ENCODE data around the gene ANP32E.
A peak's percentile ranks its signal among the peaks of the same experiment; 100 is the strongest.
"Not testable (repeated sequence)": the region's sequence is repeated elsewhere in the genome, so short reads cannot be mapped to it uniquely, and the experiment has no call there.

ANP32E gene

GRCh38 chr1:150192012-150192411, 43.9 kb downstream of the ANP32E start:
- peak; percentile 32 for DNase-seq

GRCh38 chr1:150187560-150187931, 48.4 kb downstream of the ANP32E start:
- 32% methylated on average over 2 of the region's 3 CpGs for WGBS
- Histone ChIP-seq H3K79me1 (replicated peaks; ENCODE audit: low read length, poor library complexity, severe bottlenecking) (no peaks in the 10 kb centered on the region), H2BK12ac (ENCODE audit: low read length in 2 of 2) (no peak overlapping the region), H3K4me3 (ENCODE audit: insufficient read depth in 1 of 2, low read depth in 1 of 2, low read length in 2 of 2) (no peak overlapping the region), H3K27ac (ENCODE audit: low read length, poor library complexity, severe bottlenecking) (no peak overlapping the region), H3K36me3 (ENCODE audit: control insufficient read depth in 1 of 2, insufficient read depth in 2 of 2, low read depth in 1 of 2, low read length in 2 of 2) (no peaks in the 10 kb centered on the region), H2BK15ac (ENCODE audit: low read depth, poor library complexity, severe bottlenecking) (no peak overlapping the region), H3K4me2 (ENCODE audit: low read length, poor library complexity, severe bottlenecking) (no peak overlapping the region), H3K27me3 (ENCODE audit: control insufficient read depth in 1 of 2, insufficient read depth in 1 of 2, low read length in 2 of 2) (no peaks in the 10 kb centered on the region), H4K91ac (ENCODE audit: low read length) (no peak overlapping the region), H2BK5ac (ENCODE audit: low read depth, low read length, poor library complexity, severe bottlenecking) (no peak overlapping the region), H3K9ac (ENCODE audit: low read length) (peak overlapping the region; percentile 15), H3K23ac (ENCODE audit: low read length in 2 of 2) (no peak overlapping the region), H2AFZ (ENCODE audit: low read depth, low read length) (no peak overlapping the region), H3K14ac (ENCODE audit: low read length in 2 of 2) (no peak overlapping the region), H3K9me3 (ENCODE audit: control insufficient read depth, low read length) (no peaks in the 10 kb centered on the region), H3K4ac (ENCODE audit: low read depth in 1 of 2, low read length in 2 of 2) (no peak overlapping the region), H3K18ac (ENCODE audit: low read depth in 1 of 2, low read length in 2 of 2) (no peak overlapping the region), H2AK5ac (ENCODE audit: low read length, severe bottlenecking) (no peak overlapping the region), H2BK120ac (ENCODE audit: low read depth, low read length) (no peak overlapping the region), H3K4me1 (ENCODE audit: control insufficient read depth, insufficient read depth, low read depth, low read length) (peaks cover 3% of the 10 kb centered on the region), H4K8ac (ENCODE audit: low read length) (no peak overlapping the region)
- no peak for DNase-seq

More at GRCh38 chr1:150192012-150192411, 43.9 kb downstream of the ANP32E start:
- Histone ChIP-seq H3K27ac (ENCODE audit: low read length, poor library complexity, severe bottlenecking) (peak overlapping the region; percentile 75), H3K4me2 (ENCODE audit: low read length, poor library complexity, severe bottlenecking) (no peak overlapping the region), H2BK120ac (ENCODE audit: low read depth, low read length) (no peak overlapping the region), H2BK15ac (ENCODE audit: low read depth, poor library complexity, severe bottlenecking) (no peak overlapping the region), H2AK5ac (ENCODE audit: low read length, severe bottlenecking) (no peak overlapping the region), H3K4me3 (ENCODE audit: insufficient read depth in 1 of 2, low read depth in 1 of 2, low read length in 2 of 2) (no peak overlapping the region), H3K27me3 (ENCODE audit: control insufficient read depth in 1 of 2, insufficient read depth in 1 of 2, low read length in 2 of 2) (no peaks in the 10 kb centered on the region), H3K23ac (ENCODE audit: low read length in 2 of 2) (no peak overlapping the region), H2BK5ac (ENCODE audit: low read depth, low read length, poor library complexity, severe bottlenecking) (no peak overlapping the region), H3K18ac (ENCODE audit: low read depth in 1 of 2, low read length in 2 of 2) (no peak overlapping the region), H2BK12ac (ENCODE audit: low read length in 2 of 2) (no peak overlapping the region), H3K9ac (ENCODE audit: low read length) (no peak overlapping the region), H3K36me3 (ENCODE audit: control insufficient read depth in 1 of 2, insufficient read depth in 2 of 2, low read depth in 1 of 2, low read length in 2 of 2) (no peaks in the 10 kb centered on the region), H4K91ac (ENCODE audit: low read length) (no peak overlapping the region), H3K4ac (ENCODE audit: low read depth in 1 of 2, low read length in 2 of 2) (no peak overlapping the region), H3K4me1 (ENCODE audit: control insufficient read depth, insufficient read depth, low read depth, low read length) (peaks cover 3% of the 10 kb centered on the region), H3K14ac (ENCODE audit: low read length in 2 of 2) (no peak overlapping the region), H3K9me3 (ENCODE audit: control insufficient read depth, low read length) (no peaks in the 10 kb centered on the region), H4K8ac (ENCODE audit: low read length) (no peak overlapping the region), H2AFZ (ENCODE audit: low read depth, low read length) (no peak overlapping the region), H3K79me1 (replicated peaks; ENCODE audit: low read length, poor library complexity, severe bottlenecking) (no peaks in the 10 kb centered on the region)
- WGBS: 0% methylated on average over 2 of the region's 2 CpGs

- peak overlapping the region in 1 of 2 experiments; percentile 26 for H3K18ac ChIP-seq (ENCODE audit: low read depth in 1 of 2, low read length in 2 of 2)
- 26% methylated on average over 7 of the region's 10 CpGs for whole genome bisulfite sequencing
- H2BK120ac ChIP-seq (ENCODE audit: low read depth, low read length): peak overlapping the region; percentile 49
- no peak overlapping the region for H2BK12ac ChIP-seq (ENCODE audit: low read length in 2 of 2)
- H2BK5ac ChIP-seq (ENCODE audit: low read depth, low read length, poor library complexity, severe bottlenecking): peak overlapping the region; percentile 3
- H3K27me3 ChIP-seq (ENCODE audit: control insufficient read depth in 1 of 2, insufficient read depth in 1 of 2, low read length in 2 of 2): no peaks in the 10 kb centered on the region
- H3K14ac ChIP-seq (ENCODE audit: low read length in 2 of 2): no peak overlapping the region
- H4K8ac ChIP-seq (ENCODE audit: low read length): no peak overlapping the region
- DNase-seq: peak; percentile 86
- H3K23ac ChIP-seq (ENCODE audit: low read length in 2 of 2): no peak overlapping the region
- peaks cover 1% of the 10 kb centered on the region for H3K4me1 ChIP-seq (ENCODE audit: control insufficient read depth, insufficient read depth, low read depth, low read length)
- H3K9ac ChIP-seq (ENCODE audit: low read length): peak overlapping the region; percentile 84
- no peak overlapping the region for H4K91ac ChIP-seq (ENCODE audit: low read length)
- H3K4me3 ChIP-seq (ENCODE audit: insufficient read depth in 1 of 2, low read depth in 1 of 2, low read length in 2 of 2): peak overlapping the region in 1 of 2 experiments; percentile 67
- H3K4ac ChIP-seq (ENCODE audit: low read depth in 1 of 2, low read length in 2 of 2): no peak overlapping the region
- H2AFZ ChIP-seq (ENCODE audit: low read depth, low read length): no peak overlapping the region
- H3K79me1 ChIP-seq (replicated peaks; ENCODE audit: low read length, poor library complexity, severe bottlenecking): no peaks in the 10 kb centered on the region
- no peak overlapping the region for H2AK5ac ChIP-seq (ENCODE audit: low read length, severe bottlenecking)
- no peaks in the 10 kb centered on the region for H3K9me3 ChIP-seq (ENCODE audit: control insufficient read depth, low read length)
- H3K4me2 ChIP-seq (ENCODE audit: low read length, poor library complexity, severe bottlenecking): no peak overlapping the region
- no peak overlapping the region for H2BK15ac ChIP-seq (ENCODE audit: low read depth, poor library complexity, severe bottlenecking)
- H3K27ac ChIP-seq (ENCODE audit: low read length, poor library complexity, severe bottlenecking): peak overlapping the region; percentile 31
- H3K36me3 ChIP-seq (ENCODE audit: control insufficient read depth in 1 of 2, insufficient read depth in 2 of 2, low read depth in 1 of 2, low read length in 2 of 2): no peaks in the 10 kb centered on the region
These were observed 48.9 kb downstream of the ANP32E start for GRCh38 chr1:150186789-150187559.

- not testable (repeated sequence) for H3K4ac ChIP-seq (ENCODE audit: low read depth in 1 of 2, low read length in 2 of 2); H2BK15ac ChIP-seq (ENCODE audit: low read depth, poor library complexity, severe bottlenecking); H2BK5ac ChIP-seq (ENCODE audit: low read depth, low read length, poor library complexity, severe bottlenecking); H3K36me3 ChIP-seq (ENCODE audit: control insufficient read depth in 1 of 2, insufficient read depth in 2 of 2, low read depth in 1 of 2, low read length in 2 of 2); H3K4me1 ChIP-seq (ENCODE audit: control insufficient read depth, insufficient read depth, low read depth, low read length); H3K4me3 ChIP-seq (ENCODE audit: insufficient read depth in 1 of 2, low read depth in 1 of 2, low read length in 2 of 2); H3K14ac ChIP-seq (ENCODE audit: low read length in 2 of 2); H3K23ac ChIP-seq (ENCODE audit: low read length in 2 of 2); H4K8ac ChIP-seq (ENCODE audit: low read length); H2AK5ac ChIP-seq (ENCODE audit: low read length, severe bottlenecking); H4K91ac ChIP-seq (ENCODE audit: low read length); H3K4me2 ChIP-seq (ENCODE audit: low read length, poor library complexity, severe bottlenecking); H3K18ac ChIP-seq (ENCODE audit: low read depth in 1 of 2, low read length in 2 of 2); H3K79me1 ChIP-seq (replicated peaks; ENCODE audit: low read length, poor library complexity, severe bottlenecking); H3K27me3 ChIP-seq (ENCODE audit: control insufficient read depth in 1 of 2, insufficient read depth in 1 of 2, low read length in 2 of 2); H2AFZ ChIP-seq (ENCODE audit: low read depth, low read length); H3K9me3 ChIP-seq (ENCODE audit: control insufficient read depth, low read length); H2BK12ac ChIP-seq (ENCODE audit: low read length in 2 of 2)
- H3K9ac ChIP-seq (ENCODE audit: low read length): peak overlapping the region; percentile 84
- H3K27ac ChIP-seq (ENCODE audit: low read length, poor library complexity, severe bottlenecking): peak overlapping the region; percentile 31
- H2BK120ac ChIP-seq (ENCODE audit: low read depth, low read length): peak overlapping the region; percentile 49
- DNase-seq: peak; percentile 31
- WGBS: 79% methylated on average over 6 of the region's 7 CpGs
These were observed 49.5 kb downstream of the ANP32E start for GRCh38 chr1:150186438-150186788.
